Type B pancreatic cell (in vitro differentiated cells): ENCODE results near the gene CACNA1C. TPM values are rescaled to one million over a fixed set of nuclear protein-coding genes. Genes with fewer than 3 reads are reported as not detected.

ENCODE experiments used
- DNase-seq: peaks from one replicate; pipeline ENCODE4 v3.0.0; 2021; ENCODE audit warnings: mixed read lengths; ENCODE audit not compliant: unreplicated experiment; ENCODE audit errors: extremely low spot score
- H3K27ac Mint-ChIP-seq: 2 replicates; pipeline ENCODE4 v1.8.0; 2021; ENCODE audit warnings: mild to moderate bottlenecking, mixed read lengths
- H3K27me3 Mint-ChIP-seq: 2 replicates; pipeline ENCODE4 v1.8.0; 2021; ENCODE audit warnings: mixed read lengths
- H3K36me3 Mint-ChIP-seq: 2 replicates; pipeline ENCODE4 v1.8.0; 2021; ENCODE audit warnings: mixed read lengths
- H3K4me1 Mint-ChIP-seq: one replicate; pipeline ENCODE4 v1.8.0; 2021; ENCODE audit warnings: mixed read lengths; ENCODE audit not compliant: unreplicated experiment
- H3K4me3 Mint-ChIP-seq: 2 replicates; pipeline ENCODE4 v1.8.0; 2021; ENCODE audit warnings: mild to moderate bottlenecking, mixed read lengths
- H3K9me3 Mint-ChIP-seq: 2 replicates; pipeline ENCODE4 v1.8.0; 2021; ENCODE audit warnings: mixed read lengths
- CTCF ChIP-seq: fragments of 200-600 bp; sonication (generic); conservative IDR thresholded peaks from 2 replicates; pipeline ENCODE4 v1.5.0; 2021; ENCODE audit warnings: antibody characterized with exemption, mild to moderate bottlenecking
- total RNA-seq: library from RNA; stranded (reverse); gene quantifications from 2 replicates; pipeline ENCODE4 v1.2.1, GENCODE V29; 2021; ENCODE audit warnings: low replicate concordance

Gene CACNA1C
- total RNA-seq, 1 donor from 2014 or later = 14.3 TPM

DNA sequence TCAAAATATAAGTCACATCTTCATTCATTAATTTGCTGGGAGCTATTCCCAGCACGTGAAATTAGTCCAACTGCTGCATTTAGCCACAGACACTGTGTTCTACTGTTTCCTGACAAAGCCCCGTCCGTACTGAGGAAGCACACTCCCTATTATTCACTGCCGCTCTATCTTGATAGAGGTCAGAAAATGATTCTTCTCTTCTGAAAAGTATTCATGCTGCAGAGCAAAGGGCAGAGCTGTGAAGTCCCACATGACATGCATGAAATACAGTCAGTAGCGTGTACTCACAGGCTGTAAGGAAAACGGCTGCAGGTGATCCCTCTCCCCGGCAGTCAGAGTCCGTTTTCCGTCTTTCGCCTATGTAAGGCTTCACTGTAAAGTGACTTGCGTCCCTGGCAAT lies 439.4 kb downstream of the CACNA1C start:
- H3K4me1 Mint-ChIP-seq = peaks cover 10% of the 10 kb centered on the region
- no peaks in the 10 kb centered on the region for H3K9me3 Mint-ChIP-seq
- no peak overlapping the region for H3K27ac Mint-ChIP-seq
- DNase-seq = no peak
- no peak for TF ChIP-seq CTCF
- no peak overlapping the region for H3K4me3 Mint-ChIP-seq
- peaks cover 13% of the 10 kb centered on the region for H3K36me3 Mint-ChIP-seq
- peaks cover 4% of the 10 kb centered on the region for H3K27me3 Mint-ChIP-seq

- TF ChIP-seq CTCF = no peak
- no peak overlapping the region for H3K27ac Mint-ChIP-seq
- peaks cover 4% of the 10 kb centered on the region for H3K27me3 Mint-ChIP-seq
These were observed 440.3 kb downstream of the CACNA1C start for GRCh38 chr12:2493086-2493485.

DNA sequence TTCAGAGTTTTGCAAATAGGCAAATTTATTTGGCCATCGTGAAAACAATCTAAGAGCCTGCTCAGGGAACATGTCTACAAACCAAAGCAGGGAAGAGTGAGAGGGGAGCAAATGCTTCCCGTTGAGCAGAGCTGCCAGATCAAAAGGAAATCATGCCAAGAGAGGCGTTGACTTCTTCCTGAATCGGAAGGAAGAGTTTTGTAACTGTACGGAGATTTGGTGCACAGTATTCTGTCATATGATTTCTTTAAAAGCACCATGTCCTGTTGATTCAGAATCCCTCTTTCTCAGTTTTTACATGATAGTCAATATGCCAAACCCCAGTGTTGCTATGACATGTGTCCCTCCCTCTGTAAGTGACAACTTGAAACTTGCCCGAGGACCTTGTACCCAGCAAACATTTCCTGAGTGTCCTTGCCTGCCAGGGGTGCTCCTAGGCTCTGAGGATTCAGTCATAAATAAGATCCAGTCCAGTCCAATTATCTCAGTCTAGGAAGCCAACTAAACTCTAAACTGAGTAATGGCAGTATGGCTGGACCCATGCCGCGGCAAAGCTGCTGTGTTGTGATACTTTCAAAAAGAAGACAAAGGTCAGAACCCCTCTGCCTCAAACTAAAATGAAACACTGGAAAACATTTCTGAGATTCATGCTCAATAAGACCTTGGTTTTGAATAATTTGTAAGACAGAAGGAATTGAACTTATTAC lies 441.9 kb downstream of the CACNA1C start:
- Mint-ChIP-seq H3K27ac (no peak overlapping the region), H3K27me3 (peaks cover 4% of the 10 kb centered on the region), H3K9me3 (no peaks in the 10 kb centered on the region), H3K4me1 (peaks cover 10% of the 10 kb centered on the region), H3K36me3 (peaks cover 13% of the 10 kb centered on the region), H3K4me3 (no peak overlapping the region)
- no peak for TF ChIP-seq CTCF
- no peak for DNase-seq

More at GRCh38 chr12:2493086-2493485, 440.3 kb downstream of the CACNA1C start:
- Mint-ChIP-seq H3K4me1 (peaks cover 10% of the 10 kb centered on the region), H3K36me3 (peaks cover 13% of the 10 kb centered on the region), H3K9me3 (no peaks in the 10 kb centered on the region), H3K4me3 (no peak overlapping the region)
- DNase-seq = no peak

DNA sequence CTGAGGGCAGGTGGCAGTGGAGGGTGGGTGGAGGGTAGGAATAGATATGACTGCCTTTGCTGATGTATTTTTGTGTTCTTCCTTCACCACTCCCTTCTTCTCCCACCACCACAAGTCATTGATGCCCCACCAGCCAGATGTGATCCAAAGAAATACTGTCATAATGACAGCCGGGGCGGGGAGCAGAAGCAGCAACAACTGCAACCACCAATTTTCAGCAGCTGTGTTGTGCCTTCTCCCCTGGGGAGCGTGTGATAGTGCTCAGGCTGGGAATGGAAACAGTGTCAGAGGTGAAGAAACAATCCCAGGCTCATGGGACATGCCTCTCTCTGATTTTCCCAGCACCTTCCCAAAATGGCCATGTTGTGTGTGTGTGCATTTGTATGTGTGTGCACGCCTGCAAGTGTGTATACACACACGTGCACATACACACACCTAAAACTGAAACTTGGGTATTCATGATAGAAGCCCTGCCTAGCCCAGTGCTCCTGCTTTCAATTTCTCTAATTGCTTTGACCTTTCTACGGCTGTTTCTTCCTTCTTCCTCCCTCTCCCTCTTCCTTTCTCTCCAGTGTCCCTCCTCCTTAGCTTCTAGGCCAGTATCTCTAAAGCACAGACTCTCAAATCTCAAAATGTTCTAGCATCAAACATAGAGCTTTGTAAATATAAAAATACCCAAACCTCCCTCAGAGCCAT lies 442.8 kb downstream of the CACNA1C start:
- no peak for DNase-seq
- Mint-ChIP-seq H3K27me3 (peaks cover 4% of the 10 kb centered on the region), H3K9me3 (no peaks in the 10 kb centered on the region), H3K36me3 (peaks cover 13% of the 10 kb centered on the region), H3K4me3 (no peak overlapping the region), H3K4me1 (peaks cover 10% of the 10 kb centered on the region), H3K27ac (no peak overlapping the region)
- TF ChIP-seq CTCF = no peak

GRCh38 chr12:2498964-2499500 lies 446.2 kb downstream of the CACNA1C start:
- Mint-ChIP-seq H3K4me1 (peaks cover 16% of the 10 kb centered on the region), H3K9me3 (no peaks in the 10 kb centered on the region), H3K27ac (peak overlapping the region; percentile 30), H3K4me3 (no peak overlapping the region), H3K36me3 (peaks cover 20% of the 10 kb centered on the region), H3K27me3 (peaks cover 12% of the 10 kb centered on the region)
- TF ChIP-seq CTCF = no peak
- DNase-seq = no peak
